ENCODE results near the gene MAN1A1.

- no peak for TF ChIP-seq CTCF (IDR thresholded peaks at IDR 0.05; ENCODE audit: low read depth, low read length, poor library complexity, severe bottlenecking)
- no peak for TF ChIP-seq EZH2phosphoT487 (IDR thresholded peaks at IDR 0.05; ENCODE audit: borderline replicate concordance, low read length)
These were observed 4.1 kb upstream of the MAN1A1 start for GRCh38 chr6:119353696-119354095.
